Measurements from ENCODE around the gene DSG3. TPM values are rescaled to one million over a fixed set of nuclear protein-coding genes. Genes with fewer than 3 reads are reported as not detected.

DSG3 gene
- total and polyA plus RNA-seq, 2 of the 8 experiments (the other 6 are each of a cell fraction or from before 2014, with no cell fraction given): 0.03 to 0.07 TPM

GRCh38 chr18:31398191-31398590 lies 49.4 kb upstream of the DSG3 start (continued):
- TF ChIP-seq CHD7 (IDR thresholded peaks at IDR 0.05; ENCODE audit: insufficient replicate concordance, low read length): no peak
- no peak for TF ChIP-seq NRF1 (IDR thresholded peaks at IDR 0.05; ENCODE audit: low read depth, low read length)

Measured in H1 (cell line).